Ascending aorta (tissue), 2 donors: Measurements from ENCODE around the gene F2. TPM values are rescaled to one million over a fixed set of nuclear protein-coding genes. Genes with fewer than 3 reads are reported as not detected.
A peak's percentile ranks its signal among the peaks of the same experiment; 100 is the strongest.

Source experiments
- DNase-seq, 2 donors: peaks; one replicate each; pipeline ENCODE4 v3.0.0-alpha.2; 2019; ENCODE audit warnings: low spot score in 2 of 2
- H3K27ac ChIP-seq, 2 donors: fragments of 200-600 bp; sonication (generic); one replicate each; pipeline ENCODE4 v1.5.1; 2016 to 2017; ENCODE audit warnings: mild to moderate bottlenecking in 1 of 2
- H3K27me3 ChIP-seq: fragments of 200-600 bp; sonication (generic); one replicate; pipeline ENCODE4 v1.5.1; 2017
- H3K36me3 ChIP-seq, 2 donors: fragments of 200-600 bp; sonication (generic); one replicate each; pipeline ENCODE4 v1.5.1; 2016
- H3K4me1 ChIP-seq, 2 donors: fragments of 200-600 bp; sonication (generic); one replicate each; pipeline ENCODE4 v1.5.1; 2016 to 2017; ENCODE audit warnings: mild to moderate bottlenecking in 1 of 2
- H3K4me3 ChIP-seq, 2 donors: fragments of 200-600 bp; sonication (generic); one replicate each; pipeline ENCODE4 v1.5.1; 2016 to 2017; ENCODE audit warnings: mild to moderate bottlenecking in 1 of 2
- H3K9me3 ChIP-seq, 2 donors: fragments of 200-600 bp; sonication (generic); one replicate each; pipeline ENCODE4 v1.5.1; 2016
- CTCF ChIP-seq, 3 experiments: fragments of 200-600 bp in 2 of 3; fragments of 450-650 bp in 1 of 3; sonication (generic) in 2 of 3; IDR thresholded peaks; one replicate each; pipeline ENCODE4 v1.5.1; 2016 to 2019; ENCODE audit warnings: antibody characterized with exemption in 3 of 3, mild to moderate bottlenecking in 1 of 3, moderate library complexity in 1 of 3
- intact Hi-C: fragments of 100-400 bp; cut with DNase I; formaldehyde crosslinking; loops from one replicate; pipeline ENCODE4 v1.15.1; 2023
- total RNA-seq: library from RNA; depleted of rRNA; stranded (reverse); fragments of >200 nt; gene quantifications from one replicate; pipeline ENCODE4 v1.1.0, GENCODE V29; 2016

The F2 gene
- total RNA-seq, 1 donor from 2014 or later = 2.6 TPM

- H3K36me3 ChIP-seq = peaks cover 31 to 55% of the 10 kb centered on the region in 2 donors
- no peak for TF ChIP-seq CTCF (IDR thresholded peaks at IDR 0.05)
- H3K4me1 ChIP-seq = no peaks in the 10 kb centered on the region
- peak overlapping the region; percentile 18 to 72 for H3K27ac ChIP-seq
- no peak overlapping the region for H3K4me3 ChIP-seq
- intact Hi-C loops = no loop called here
- peak in 1 of 2 donors; percentile 48 for DNase-seq
- H3K27me3 ChIP-seq = no peaks in the 10 kb centered on the region
- no peaks in the 10 kb centered on the region for H3K9me3 ChIP-seq
Observed at GRCh38 chr11:46741600-46742484, 22.8 kb downstream of the F2 start.

- intact Hi-C loops = no loop called here
- H3K9me3 ChIP-seq = no peaks in the 10 kb centered on the region
- no peaks in the 10 kb centered on the region for H3K4me1 ChIP-seq
- peak overlapping the region; percentile 18 to 72 for H3K27ac ChIP-seq
- TF ChIP-seq CTCF (IDR thresholded peaks at IDR 0.05) = no peak
- no peaks in the 10 kb centered on the region for H3K27me3 ChIP-seq
- no peak overlapping the region for H3K4me3 ChIP-seq
- peaks cover 39 to 67% of the 10 kb centered on the region in 2 donors for H3K36me3 ChIP-seq
- DNase-seq = peak in 1 of 2 donors; percentile 27
Observed at GRCh38 chr11:46743043-46743442, 24.0 kb downstream of the F2 start.

- H3K9me3 ChIP-seq = no peaks in the 10 kb centered on the region
- H3K27me3 ChIP-seq = no peaks in the 10 kb centered on the region
- no peak for TF ChIP-seq CTCF (IDR thresholded peaks at IDR 0.05)
- no peaks in the 10 kb centered on the region for H3K4me1 ChIP-seq
- intact Hi-C loops = no loop called here
- peak overlapping the region in 1 of 2 donors; percentile 72 for H3K27ac ChIP-seq
- peak in 1 of 2 donors; percentile 33 for DNase-seq
- H3K36me3 ChIP-seq = peaks cover 44 to 74% of the 10 kb centered on the region in 2 donors
- no peak overlapping the region for H3K4me3 ChIP-seq
Observed at GRCh38 chr11:46743693-46744339, 24.8 kb downstream of the F2 start.

- DNase-seq = no peak
- H3K27ac ChIP-seq = no peak overlapping the region
- no peaks in the 10 kb centered on the region for H3K27me3 ChIP-seq
- intact Hi-C loops = no loop called here
- no peaks in the 10 kb centered on the region for H3K4me1 ChIP-seq
- TF ChIP-seq CTCF (IDR thresholded peaks at IDR 0.05) = no peak
- peaks cover 58 to 90% of the 10 kb centered on the region in 2 donors for H3K36me3 ChIP-seq
- no peak overlapping the region for H3K4me3 ChIP-seq
- H3K9me3 ChIP-seq = no peaks in the 10 kb centered on the region
Observed at GRCh38 chr11:46745328-46745727, 26.3 kb downstream of the F2 start.

GRCh38 chr11:46745995-46746394 lies 27.0 kb downstream of the F2 start:
- Histone ChIP-seq H3K9me3 (no peaks in the 10 kb centered on the region), H3K4me3 (no peak overlapping the region), H3K4me1 (no peaks in the 10 kb centered on the region), H3K36me3 (peaks cover 65 to 94% of the 10 kb centered on the region in 2 donors), H3K27me3 (no peaks in the 10 kb centered on the region), H3K27ac (no peak overlapping the region)
- TF ChIP-seq CTCF (IDR thresholded peaks at IDR 0.05) = no peak
- DNase-seq = no peak
- intact Hi-C loops = no loop called here
